SK-N-SH treated with all-trans-retinoic acid at 6 μM for 48 hours (cell line): ENCODE results near the gene OR6M1.

Experiments used
- ATAC-seq: fragments of 200-7000 bp; cut with Tn5 transposase; 3 replicates; pipeline ENCODE4 v1.9.1; 2020; ENCODE audit warnings: mild to moderate bottlenecking, moderate library complexity
- ARNTL ChIP-seq: fragments of 450-650 bp; formaldehyde crosslinking; IDR thresholded peaks from 2 replicates; pipeline ENCODE4 v1.5.0; 2020; ENCODE audit warnings: low read depth, mild to moderate bottlenecking, moderate library complexity, borderline replicate concordance
- BACH2 ChIP-seq: fragments of 250-450 bp; sonication (Bioruptor Pico); IDR thresholded peaks from 2 replicates; pipeline ENCODE4 v1.9.0; 2021; ENCODE audit warnings: mild to moderate bottlenecking, borderline replicate concordance
- CSDC2 ChIP-seq: fragments of 250-450 bp; sonication (Bioruptor Pico); IDR thresholded peaks from 2 replicates; pipeline ENCODE4 v1.5.0; 2020; ENCODE audit warnings: mild to moderate bottlenecking, moderate library complexity
- ESRRG ChIP-seq: fragments of 250-450 bp; sonication (Bioruptor Pico); IDR thresholded peaks from 2 replicates; pipeline ENCODE4 v1.6.1; 2021; ENCODE audit warnings: mild to moderate bottlenecking
- GLIS3 ChIP-seq: fragments of 250-450 bp; sonication (Bioruptor Pico); IDR thresholded peaks from 2 replicates; pipeline ENCODE4 v1.5.0; 2020; ENCODE audit warnings: mild to moderate bottlenecking, moderate library complexity
- OSR1 ChIP-seq: fragments of 250-450 bp; sonication (Bioruptor Pico); IDR thresholded peaks from 2 replicates; pipeline ENCODE4 v1.8.0; 2022; ENCODE audit warnings: moderate library complexity, mild to moderate bottlenecking, inconsistent platforms
- PATZ1 ChIP-seq: fragments of 250-450 bp; sonication (Bioruptor Pico); IDR thresholded peaks from 2 replicates; pipeline ENCODE4 v1.8.0; 2020; ENCODE audit warnings: mild to moderate bottlenecking, moderate library complexity, borderline replicate concordance
- PPARA ChIP-seq: fragments of 250-450 bp; sonication (Bioruptor Pico); IDR thresholded peaks from 2 replicates; pipeline ENCODE4 v1.5.0; 2020; ENCODE audit warnings: mild to moderate bottlenecking, borderline replicate concordance
- SNAI2 ChIP-seq: fragments of 250-450 bp; sonication (Bioruptor Pico); IDR thresholded peaks from 2 replicates; pipeline ENCODE4 v1.5.0; 2020; ENCODE audit warnings: mild to moderate bottlenecking, moderate library complexity
- TCF4 ChIP-seq: fragments of 250-450 bp; sonication (Bioruptor Pico); IDR thresholded peaks from 2 replicates; pipeline ENCODE4 v1.8.0; 2021; ENCODE audit warnings: mild to moderate bottlenecking, moderate library complexity, borderline replicate concordance
- TSHZ2 ChIP-seq: fragments of 250-450 bp; sonication (Bioruptor Pico); IDR thresholded peaks from 2 replicates; pipeline ENCODE4 v1.5.0; 2020; ENCODE audit warnings: mild to moderate bottlenecking, moderate library complexity
- ZC3H10 ChIP-seq: fragments of 250-450 bp; sonication (Bioruptor Pico); IDR thresholded peaks from 2 replicates; pipeline ENCODE4 v1.5.1; 2021; ENCODE audit warnings: mild to moderate bottlenecking, moderate library complexity
- ZFP3 ChIP-seq: fragments of 250-450 bp; sonication (Bioruptor Pico); IDR thresholded peaks from 2 replicates; pipeline ENCODE4 v1.5.0; 2020; ENCODE audit warnings: mild to moderate bottlenecking, moderate library complexity
- ZFP30 ChIP-seq: fragments of 450-650 bp; formaldehyde crosslinking; IDR thresholded peaks from 2 replicates; pipeline ENCODE4 v1.5.0; 2022; ENCODE audit warnings: mild to moderate bottlenecking, moderate library complexity
- ZNF565 ChIP-seq: fragments of 450-650 bp; formaldehyde crosslinking; conservative IDR thresholded peaks from 2 replicates; pipeline ENCODE4 v1.5.0; 2020; ENCODE audit warnings: low read depth, mild to moderate bottlenecking, moderate library complexity
- ZNF70 ChIP-seq: fragments of 450-650 bp; formaldehyde crosslinking; IDR thresholded peaks from 2 replicates; pipeline ENCODE4 v1.5.0; 2020; ENCODE audit warnings: mild to moderate bottlenecking, moderate library complexity
- ZNF8 ChIP-seq: fragments of 450-650 bp; formaldehyde crosslinking; IDR thresholded peaks from 2 replicates; pipeline ENCODE4 v1.5.0; 2020; ENCODE audit warnings: mild to moderate bottlenecking, moderate library complexity
- TF ChIP-seq, protein P1 (sequence below): fragments of 250-450 bp; sonication (Bioruptor Pico); IDR thresholded peaks from 2 replicates; pipeline ENCODE4 v1.5.1; 2020; ENCODE audit warnings: low read depth, mild to moderate bottlenecking, moderate library complexity
- TF ChIP-seq, protein P2 (sequence below): fragments of 250-450 bp; sonication (Bioruptor Pico); IDR thresholded peaks from 2 replicates; pipeline ENCODE4 v1.5.1; 2021; ENCODE audit warnings: mild to moderate bottlenecking, moderate library complexity
- TF ChIP-seq, protein P3 (sequence below): fragments of 250-450 bp; sonication (Bioruptor Pico); IDR thresholded peaks from 2 replicates; pipeline ENCODE4 v1.8.0; 2021; ENCODE audit warnings: low read depth, mild to moderate bottlenecking, moderate library complexity, borderline replicate concordance

The OR6M1 gene

GRCh38 chr11:123760894-123761293 lies 45.3 kb downstream of the OR6M1 start:
- TF ChIP-seq ZNF565 (no peak), TSHZ2 (CRISPR knock-in tag) (no peak), ZFP30 (CRISPR knock-in tag) (no peak), ZNF70 (CRISPR knock-in tag) (no peak), BACH2 (CRISPR knock-in tag) (no peak), ESRRG (CRISPR knock-in tag) (no peak), ZFP3 (CRISPR knock-in tag) (no peak), GLIS3 (CRISPR knock-in tag) (no peak), OSR1 (CRISPR knock-in tag) (no peak), PPARA (CRISPR knock-in tag) (no peak), SNAI2 (CRISPR knock-in tag) (no peak), ZC3H10 (no peak), CSDC2 (CRISPR knock-in tag) (no peak)
- TF ChIP-seq, protein P1, sequence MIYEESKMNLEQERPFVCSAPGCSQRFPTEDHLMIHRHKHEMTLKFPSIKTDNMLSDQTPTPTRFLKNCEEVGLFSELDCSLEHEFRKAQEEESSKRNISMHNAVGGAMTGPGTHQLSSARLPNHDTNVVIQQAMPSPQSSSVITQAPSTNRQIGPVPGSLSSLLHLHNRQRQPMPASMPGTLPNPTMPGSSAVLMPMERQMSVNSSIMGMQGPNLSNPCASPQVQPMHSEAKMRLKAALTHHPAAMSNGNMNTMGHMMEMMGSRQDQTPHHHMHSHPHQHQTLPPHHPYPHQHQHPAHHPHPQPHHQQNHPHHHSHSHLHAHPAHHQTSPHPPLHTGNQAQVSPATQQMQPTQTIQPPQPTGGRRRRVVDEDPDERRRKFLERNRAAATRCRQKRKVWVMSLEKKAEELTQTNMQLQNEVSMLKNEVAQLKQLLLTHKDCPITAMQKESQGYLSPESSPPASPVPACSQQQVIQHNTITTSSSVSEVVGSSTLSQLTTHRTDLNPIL = no peak
- TF ChIP-seq, protein P2, sequence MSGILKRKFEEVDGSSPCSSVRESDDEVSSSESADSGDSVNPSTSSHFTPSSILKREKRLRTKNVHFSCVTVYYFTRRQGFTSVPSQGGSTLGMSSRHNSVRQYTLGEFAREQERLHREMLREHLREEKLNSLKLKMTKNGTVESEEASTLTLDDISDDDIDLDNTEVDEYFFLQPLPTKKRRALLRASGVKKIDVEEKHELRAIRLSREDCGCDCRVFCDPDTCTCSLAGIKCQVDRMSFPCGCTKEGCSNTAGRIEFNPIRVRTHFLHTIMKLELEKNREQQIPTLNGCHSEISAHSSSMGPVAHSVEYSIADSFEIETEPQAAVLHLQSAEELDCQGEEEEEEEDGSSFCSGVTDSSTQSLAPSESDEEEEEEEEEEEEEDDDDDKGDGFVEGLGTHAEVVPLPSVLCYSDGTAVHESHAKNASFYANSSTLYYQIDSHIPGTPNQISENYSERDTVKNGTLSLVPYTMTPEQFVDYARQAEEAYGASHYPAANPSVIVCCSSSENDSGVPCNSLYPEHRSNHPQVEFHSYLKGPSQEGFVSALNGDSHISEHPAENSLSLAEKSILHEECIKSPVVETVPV (CRISPR knock-in tag) = no peak

DNA sequence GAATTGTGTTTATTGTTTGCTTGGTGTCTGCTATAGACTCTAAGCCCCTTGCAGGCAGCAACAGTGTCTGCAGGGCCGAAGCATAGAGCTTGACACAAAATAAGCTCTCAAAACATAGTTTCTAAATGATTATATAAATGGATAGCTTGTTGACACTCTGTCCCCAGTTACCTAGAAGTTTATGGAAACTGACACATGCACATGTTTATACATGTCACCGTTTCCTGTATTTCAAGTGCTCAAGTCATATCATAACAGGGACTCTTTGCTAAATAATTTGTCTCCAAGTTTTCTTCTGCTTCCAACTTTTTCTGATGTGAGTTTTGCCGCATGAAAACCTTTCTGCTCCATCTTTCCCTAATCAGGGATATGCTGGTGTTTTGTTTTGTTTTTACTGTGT lies 48.2 kb downstream of the OR6M1 start:
- TF ChIP-seq TSHZ2 (CRISPR knock-in tag) = no peak
- TF ChIP-seq, all 23 proteins: peak for 0
- no peak for ATAC-seq

More at GRCh38 chr11:123760894-123761293, 45.3 kb downstream of the OR6M1 start:
- no peak for ATAC-seq

DNA sequence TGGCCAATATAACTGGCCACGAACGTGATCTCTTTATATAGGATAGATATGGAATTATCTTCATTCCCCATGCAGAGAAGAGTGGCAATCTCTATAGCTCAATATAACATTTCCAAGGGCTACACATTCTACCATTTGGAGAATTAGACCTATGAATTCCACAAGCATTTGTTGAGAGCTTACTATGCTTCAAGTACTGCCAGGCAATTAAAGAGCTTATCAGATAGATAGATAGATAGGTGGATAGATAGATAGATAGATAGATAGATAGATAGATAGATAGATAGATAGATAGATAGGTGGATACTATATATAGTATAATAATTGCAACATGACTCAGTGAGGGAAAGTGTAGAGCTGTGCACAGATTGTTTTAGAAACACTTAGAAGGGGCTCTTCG lies 50.3 kb downstream of the OR6M1 start:
- TF ChIP-seq PPARA (CRISPR knock-in tag) (no peak), BACH2 (CRISPR knock-in tag) (no peak), TCF4 (CRISPR knock-in tag) (no peak), ZNF70 (CRISPR knock-in tag) (no peak), TSHZ2 (CRISPR knock-in tag) (no peak), CSDC2 (CRISPR knock-in tag) (no peak), PATZ1 (no peak), ARNTL (CRISPR knock-in tag) (no peak), ZFP30 (CRISPR knock-in tag) (no peak), ZNF8 (CRISPR knock-in tag) (no peak)
- TF ChIP-seq, protein P1 = no peak
- TF ChIP-seq, protein P3, sequence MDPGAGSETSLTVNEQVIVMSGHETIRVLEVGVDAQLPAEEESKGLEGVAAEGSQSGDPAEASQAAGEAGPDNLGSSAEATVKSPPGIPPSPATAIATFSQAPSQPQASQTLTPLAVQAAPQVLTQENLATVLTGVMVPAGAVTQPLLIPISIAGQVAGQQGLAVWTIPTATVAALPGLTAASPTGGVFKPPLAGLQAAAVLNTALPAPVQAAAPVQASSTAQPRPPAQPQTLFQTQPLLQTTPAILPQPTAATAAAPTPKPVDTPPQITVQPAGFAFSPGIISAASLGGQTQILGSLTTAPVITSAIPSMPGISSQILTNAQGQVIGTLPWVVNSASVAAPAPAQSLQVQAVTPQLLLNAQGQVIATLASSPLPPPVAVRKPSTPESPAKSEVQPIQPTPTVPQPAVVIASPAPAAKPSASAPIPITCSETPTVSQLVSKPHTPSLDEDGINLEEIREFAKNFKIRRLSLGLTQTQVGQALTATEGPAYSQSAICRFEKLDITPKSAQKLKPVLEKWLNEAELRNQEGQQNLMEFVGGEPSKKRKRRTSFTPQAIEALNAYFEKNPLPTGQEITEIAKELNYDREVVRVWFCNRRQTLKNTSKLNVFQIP (CRISPR knock-in tag) = no peak
- no peak for ATAC-seq
